ENCODE measurements around the gene BAAT.

DNA sequence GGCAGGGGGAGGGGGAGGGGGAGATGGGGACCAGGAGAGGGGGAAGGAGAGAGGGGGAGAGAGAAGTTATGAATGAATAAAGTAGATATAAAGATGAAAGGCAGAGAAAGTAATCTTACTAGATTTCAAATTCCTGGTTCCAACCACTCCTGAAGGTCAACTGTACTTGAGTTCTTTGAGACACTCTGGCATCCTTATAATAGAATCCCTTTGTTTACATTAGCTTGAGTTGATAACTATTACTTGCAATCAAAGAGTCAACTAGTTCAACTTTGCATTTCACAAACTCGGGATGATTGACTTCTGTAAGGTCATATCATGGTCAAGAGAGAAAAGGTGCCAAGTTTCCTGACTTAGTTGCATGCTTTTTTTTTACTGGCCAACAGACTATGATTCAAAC lies 42.2 kb downstream of the BAAT start:
- TF ChIP-seq, protein P1, sequence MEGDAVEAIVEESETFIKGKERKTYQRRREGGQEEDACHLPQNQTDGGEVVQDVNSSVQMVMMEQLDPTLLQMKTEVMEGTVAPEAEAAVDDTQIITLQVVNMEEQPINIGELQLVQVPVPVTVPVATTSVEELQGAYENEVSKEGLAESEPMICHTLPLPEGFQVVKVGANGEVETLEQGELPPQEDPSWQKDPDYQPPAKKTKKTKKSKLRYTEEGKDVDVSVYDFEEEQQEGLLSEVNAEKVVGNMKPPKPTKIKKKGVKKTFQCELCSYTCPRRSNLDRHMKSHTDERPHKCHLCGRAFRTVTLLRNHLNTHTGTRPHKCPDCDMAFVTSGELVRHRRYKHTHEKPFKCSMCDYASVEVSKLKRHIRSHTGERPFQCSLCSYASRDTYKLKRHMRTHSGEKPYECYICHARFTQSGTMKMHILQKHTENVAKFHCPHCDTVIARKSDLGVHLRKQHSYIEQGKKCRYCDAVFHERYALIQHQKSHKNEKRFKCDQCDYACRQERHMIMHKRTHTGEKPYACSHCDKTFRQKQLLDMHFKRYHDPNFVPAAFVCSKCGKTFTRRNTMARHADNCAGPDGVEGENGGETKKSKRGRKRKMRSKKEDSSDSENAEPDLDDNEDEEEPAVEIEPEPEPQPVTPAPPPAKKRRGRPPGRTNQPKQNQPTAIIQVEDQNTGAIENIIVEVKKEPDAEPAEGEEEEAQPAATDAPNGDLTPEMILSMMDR (IDR thresholded peaks at IDR 0.05; ENCODE audit: insufficient read depth, low read depth, low read length) = no peak
- no peak for TF ChIP-seq EZH2 (IDR thresholded peaks at IDR 0.05; ENCODE audit: insufficient read depth, low read length)

Measured in astrocyte (in vitro differentiated cells and primary cell).